ENCODE data around the gene CEP126.

Gene CEP126

DNA sequence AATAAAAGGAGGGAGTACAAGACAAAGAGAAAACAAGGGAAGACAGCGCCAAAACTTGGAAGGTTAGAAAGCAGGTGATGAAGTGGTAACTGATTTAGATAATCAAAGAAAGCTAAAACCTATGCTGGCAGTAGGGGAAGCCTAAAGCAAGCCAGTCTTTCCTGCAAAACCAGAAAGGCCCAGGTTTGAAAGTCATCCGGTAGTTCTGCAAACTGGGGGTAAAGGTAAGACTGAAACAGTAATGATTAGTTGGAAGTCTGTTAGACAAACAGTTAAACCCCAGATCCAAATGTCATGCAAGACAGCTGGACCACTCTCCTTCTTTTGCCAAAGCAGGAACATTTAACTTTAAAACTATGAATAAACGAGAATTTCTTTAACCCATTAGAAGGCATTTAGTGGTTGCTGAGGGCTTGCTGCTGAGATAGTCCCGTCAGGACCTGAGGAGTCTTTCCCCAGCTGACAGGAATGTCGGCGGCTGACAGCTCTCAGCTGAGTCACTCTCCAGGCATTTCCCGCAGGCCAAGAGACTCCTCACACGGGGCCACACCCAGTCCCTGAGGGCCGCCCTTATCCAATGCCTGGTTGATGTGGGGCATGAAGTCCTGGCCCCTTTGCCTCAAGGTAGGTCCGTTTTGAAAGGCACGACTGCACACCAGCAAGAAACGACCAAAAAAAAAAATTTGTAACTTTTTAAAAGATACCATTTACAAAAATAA lies 96.1 kb downstream of the CEP126 start:
- no peak for DNase-seq

GRCh38 chr11:102012946-102013345 lies 98.1 kb downstream of the CEP126 start:
- DNase-seq = no peak

DNA sequence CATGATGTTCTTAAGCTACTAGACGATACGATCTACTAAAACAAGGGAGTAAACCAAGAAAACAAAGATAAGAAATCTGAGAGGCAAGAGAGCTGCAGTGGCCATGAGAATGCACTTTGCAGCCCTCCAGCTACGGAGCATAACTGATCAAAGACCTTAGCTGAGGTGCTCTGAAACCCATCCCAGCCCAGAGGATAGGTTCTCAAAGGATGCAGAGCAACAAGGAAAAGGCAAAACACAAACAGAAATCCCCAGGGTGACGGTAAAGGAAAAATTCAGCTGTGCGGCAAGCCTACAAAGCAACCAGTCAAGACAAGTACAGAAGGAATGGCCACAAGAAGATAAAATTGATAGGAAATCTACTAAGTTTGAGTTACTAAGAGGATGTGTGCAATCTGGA lies 99.9 kb downstream of the CEP126 start:
- DNase-seq = no peak

- no peak for DNase-seq
These were observed 102.2 kb downstream of the CEP126 start for GRCh38 chr11:102017026-102017425.

DNA sequence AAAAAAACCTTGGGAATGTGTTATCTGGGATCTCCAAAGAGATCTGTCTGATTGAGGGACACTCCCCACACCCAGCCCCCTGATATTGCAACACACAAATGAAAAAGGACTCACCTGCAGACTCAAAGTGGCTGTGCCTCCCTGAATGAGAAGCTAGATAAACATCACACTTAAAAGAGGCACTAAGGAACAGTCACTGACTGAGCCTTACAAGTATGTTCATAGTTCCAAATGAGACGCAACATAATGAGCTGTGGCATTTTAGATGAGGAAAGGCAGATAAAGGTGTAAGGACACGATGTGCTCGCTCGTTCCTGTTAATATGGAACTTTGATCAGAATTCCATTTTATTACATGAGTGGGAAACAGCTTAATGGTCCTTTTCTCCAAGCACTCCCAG lies 111.4 kb downstream of the CEP126 start:
- DNase-seq = no peak

DNA sequence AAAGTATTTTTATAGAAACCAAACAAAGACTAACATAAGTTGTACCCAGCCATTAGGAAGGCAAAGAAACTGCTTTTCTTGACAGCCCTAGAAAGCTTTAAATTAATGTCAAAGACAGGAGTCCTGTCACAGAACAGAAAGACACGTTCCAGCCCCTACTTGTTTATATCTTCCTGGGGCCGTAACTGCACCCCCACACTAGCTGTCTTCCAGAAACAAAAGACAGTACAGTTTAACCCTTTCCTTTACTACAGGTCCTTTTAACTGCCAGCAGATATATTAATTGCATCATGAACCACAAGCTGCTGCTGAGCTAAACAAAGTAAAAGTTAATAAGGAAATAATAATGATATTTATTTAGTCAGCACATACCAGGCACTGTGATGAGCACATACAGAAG lies 112.1 kb downstream of the CEP126 start:
- DNase-seq = no peak

DNA sequence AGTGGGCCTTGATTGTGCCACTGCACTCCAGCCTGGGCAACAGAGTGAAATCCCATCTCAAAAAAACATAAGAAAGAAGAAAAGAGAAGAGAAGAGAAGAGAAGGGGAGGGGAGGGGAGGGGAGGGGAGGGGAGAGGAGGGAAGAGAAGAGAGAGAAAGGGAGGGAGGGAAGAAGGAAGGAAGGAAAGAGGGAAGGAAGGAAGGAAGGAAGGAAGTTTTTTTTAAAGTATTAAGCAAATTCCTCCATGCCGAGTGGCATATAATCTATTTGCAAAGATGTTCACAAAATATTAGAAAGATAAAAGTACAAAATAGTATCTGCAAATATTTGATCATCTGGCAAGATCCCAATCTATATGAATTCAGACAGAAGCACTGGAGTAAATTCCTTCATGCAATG lies 121.9 kb downstream of the CEP126 start:
- no peak for DNase-seq

GRCh38 chr11:102046841-102047240 lies 132.0 kb downstream of the CEP126 start:
- no peak for DNase-seq

- no peak for DNase-seq
These were observed 132.6 kb downstream of the CEP126 start, which contains the start of gene CFAP300 for GRCh38 chr11:102047305-102047924. Gene CFAP300, plus strand, starts transcription at chr11:102047437. Its CDS starts 34 bp downstream, at chr11:102047471.
